Measurements from ENCODE around the gene CELSR2. TPM values are rescaled to one million over a fixed set of nuclear protein-coding genes. Genes with fewer than 3 reads are reported as not detected.

CELSR2 gene
- total and polyA plus RNA-seq, 2 of the 8 experiments (the other 6 are each of a cell fraction or from before 2014, with no cell fraction given) = 12.0 to 27.7 TPM

GRCh38 chr1:109262231-109263055, 13.1 kb downstream of the CELSR2 start (continued):
- TF ChIP-seq CTCF (IDR thresholded peaks at IDR 0.05; ENCODE audit: control extremely low read depth in 1 of 3, insufficient read depth in 1 of 3, low read depth in 1 of 3, low read length in 3 of 3) = no peak

Data from H1 (cell line).